Measurements from ENCODE around the gene TRIM14. TPM values are rescaled to one million over a fixed set of nuclear protein-coding genes. Genes with fewer than 3 reads are reported as not detected.

Gene TRIM14
- total and polyA plus RNA-seq, 2 donors from 2014 or later = 11.3 to 26.3 TPM

DNA sequence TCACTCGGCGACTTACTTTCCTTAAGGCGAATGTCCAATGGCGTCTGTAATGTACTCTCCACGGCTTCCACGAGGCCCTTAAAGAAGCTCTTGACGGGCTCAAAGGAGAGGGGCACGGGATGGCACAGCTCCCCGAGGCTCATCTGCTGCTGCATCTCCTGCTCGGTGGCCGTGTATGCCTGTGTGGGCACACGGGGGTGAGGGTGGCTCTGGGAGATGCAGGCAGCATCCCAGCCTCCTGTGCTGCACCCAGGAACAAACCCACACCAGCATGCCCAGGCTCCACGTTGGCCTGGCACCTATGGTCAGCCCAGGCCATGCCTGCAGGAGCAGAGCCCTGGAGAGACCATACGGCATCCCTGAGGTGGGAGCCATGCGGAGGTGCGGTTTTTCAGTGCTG is 24.2 kb downstream of the TRIM14 start:
- no peak overlapping the region for H3K4me3 ChIP-seq (ENCODE audit: low read length in 3 of 3)
- intact Hi-C loops (cut with DNase I) = no loop called here
- no peaks in the 10 kb centered on the region for H3K9me3 ChIP-seq (ENCODE audit: control insufficient read depth in 2 of 3, insufficient read depth in 1 of 3, low read length in 3 of 3)
- H3K27me3 ChIP-seq (ENCODE audit: control insufficient read depth, insufficient read depth, low read length) = no peaks in the 10 kb centered on the region
- FAIRE-seq = no peak
- no peaks in the 10 kb centered on the region for H3K36me3 ChIP-seq (ENCODE audit: control insufficient read depth in 2 of 3, insufficient read depth in 3 of 3, low read length in 3 of 3)
- H3K27ac ChIP-seq (ENCODE audit: low read depth in 2 of 2, low read length in 2 of 2) = no peak overlapping the region
- H3K9ac ChIP-seq (ENCODE audit: low read length in 3 of 3) = no peak overlapping the region
- DNase-seq = no peak
- TF ChIP-seq, protein P1, sequence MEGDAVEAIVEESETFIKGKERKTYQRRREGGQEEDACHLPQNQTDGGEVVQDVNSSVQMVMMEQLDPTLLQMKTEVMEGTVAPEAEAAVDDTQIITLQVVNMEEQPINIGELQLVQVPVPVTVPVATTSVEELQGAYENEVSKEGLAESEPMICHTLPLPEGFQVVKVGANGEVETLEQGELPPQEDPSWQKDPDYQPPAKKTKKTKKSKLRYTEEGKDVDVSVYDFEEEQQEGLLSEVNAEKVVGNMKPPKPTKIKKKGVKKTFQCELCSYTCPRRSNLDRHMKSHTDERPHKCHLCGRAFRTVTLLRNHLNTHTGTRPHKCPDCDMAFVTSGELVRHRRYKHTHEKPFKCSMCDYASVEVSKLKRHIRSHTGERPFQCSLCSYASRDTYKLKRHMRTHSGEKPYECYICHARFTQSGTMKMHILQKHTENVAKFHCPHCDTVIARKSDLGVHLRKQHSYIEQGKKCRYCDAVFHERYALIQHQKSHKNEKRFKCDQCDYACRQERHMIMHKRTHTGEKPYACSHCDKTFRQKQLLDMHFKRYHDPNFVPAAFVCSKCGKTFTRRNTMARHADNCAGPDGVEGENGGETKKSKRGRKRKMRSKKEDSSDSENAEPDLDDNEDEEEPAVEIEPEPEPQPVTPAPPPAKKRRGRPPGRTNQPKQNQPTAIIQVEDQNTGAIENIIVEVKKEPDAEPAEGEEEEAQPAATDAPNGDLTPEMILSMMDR (IDR thresholded peaks at IDR 0.05; ENCODE audit: borderline replicate concordance, extremely low read depth, insufficient read depth) = no peak
- no peaks in the 10 kb centered on the region for H3K4me1 ChIP-seq (ENCODE audit: control insufficient read depth in 2 of 3, insufficient read depth in 2 of 3, low read depth in 1 of 3, low read length in 3 of 3)

- Histone ChIP-seq H3K4me1 (ENCODE audit: control insufficient read depth in 2 of 3, insufficient read depth in 2 of 3, low read depth in 1 of 3, low read length in 3 of 3) (no peaks in the 10 kb centered on the region), H3K9ac (ENCODE audit: low read length in 3 of 3) (no peak overlapping the region), H3K27me3 (ENCODE audit: control insufficient read depth, insufficient read depth, low read length) (no peaks in the 10 kb centered on the region), H3K4me3 (ENCODE audit: low read length in 3 of 3) (no peak overlapping the region), H3K9me3 (ENCODE audit: control insufficient read depth in 2 of 3, insufficient read depth in 1 of 3, low read length in 3 of 3) (no peaks in the 10 kb centered on the region), H3K36me3 (ENCODE audit: control insufficient read depth in 2 of 3, insufficient read depth in 3 of 3, low read length in 3 of 3) (no peaks in the 10 kb centered on the region), H3K27ac (ENCODE audit: low read depth in 2 of 2, low read length in 2 of 2) (no peak overlapping the region)
- FAIRE-seq (no peak), DNase-seq (no peak)
- intact Hi-C loops (cut with DNase I) = no loop called here
- TF ChIP-seq, protein P1 (IDR thresholded peaks at IDR 0.05; ENCODE audit: borderline replicate concordance, extremely low read depth, insufficient read depth) = no peak
Measured at GRCh38 chr9:98094316-98094715, 24.7 kb downstream of the TRIM14 start.

GRCh38 chr9:98092613-98092931 is 26.4 kb downstream of the TRIM14 start:
- Histone ChIP-seq H3K4me3 (ENCODE audit: low read length in 3 of 3) (no peak overlapping the region), H3K27ac (ENCODE audit: low read depth in 2 of 2, low read length in 2 of 2) (no peak overlapping the region), H3K9me3 (ENCODE audit: control insufficient read depth in 2 of 3, insufficient read depth in 1 of 3, low read length in 3 of 3) (no peaks in the 10 kb centered on the region), H3K36me3 (ENCODE audit: control insufficient read depth in 2 of 3, insufficient read depth in 3 of 3, low read length in 3 of 3) (no peaks in the 10 kb centered on the region), H3K9ac (ENCODE audit: low read length in 3 of 3) (no peak overlapping the region), H3K27me3 (ENCODE audit: control insufficient read depth, insufficient read depth, low read length) (no peaks in the 10 kb centered on the region), H3K4me1 (ENCODE audit: control insufficient read depth in 2 of 3, insufficient read depth in 2 of 3, low read depth in 1 of 3, low read length in 3 of 3) (no peaks in the 10 kb centered on the region)
- no peak for FAIRE-seq
- intact Hi-C loops (cut with DNase I) = no loop called here
- TF ChIP-seq, protein P1 (IDR thresholded peaks at IDR 0.05; ENCODE audit: borderline replicate concordance, extremely low read depth, insufficient read depth) = no peak
- DNase-seq = no peak

Data from kidney (tissue), 14 donors.